K562 (cell line): ENCODE data around the gene SIGMAR1. TPM values are rescaled to one million over a fixed set of nuclear protein-coding genes. Genes with fewer than 3 reads are reported as not detected.

Experiments
- ATAC-seq: fragments of 200-7000 bp; cut with Tn5 transposase; 3 replicates; pipeline ENCODE4 v1.9.1; 2020; ENCODE audit warnings: moderate library complexity
- BruUV-seq: library from RNA; stranded (reverse); fragments of 400-500 nt; replicated peaks from 2 replicates; lab custom pipeline; 2021; lab: Mats Ljungman, UMichigan
- CTCF ChIA-PET: fragments of 300-600 bp; formaldehyde crosslinking; extraction: SDS; loops from one replicate; lab custom pipeline; 2021; ENCODE audit warnings: low intra/inter-chr PET ratio; lab: Yijun Ruan, JAX
- POLR2A ChIA-PET: fragments of 300-600, 350-650 bp; sonication (Branson Sonifier 250); formaldehyde crosslinking; extraction: SDS; loops from one replicate; lab custom pipeline; 2021; ENCODE audit warnings: antibody characterized with exemption, inconsistent platforms; lab: Yijun Ruan, JAX
- DNase-seq, 4 experiments: peaks; one replicate each; pipeline versions ENCODE4 v3.0.0 to v3.0.0-alpha.2; 2011 to 2018; ENCODE audit warnings: low spot score in 3 of 4, mixed read lengths in 3 of 4; ENCODE audit errors: extremely low read depth in 1 of 4
- FAIRE-seq: peaks from 2 replicates; lab custom pipeline; 2011; peaks lifted over from hg19 to GRCh38; lab: Jason Lieb, UNC
- H2AFZ ChIP-seq: 2 replicates; pipeline ENCODE4 v1.6.0; 2011; ENCODE audit warnings: low read depth, low read length, control low read depth, inconsistent platforms
- H3K27ac ChIP-seq: fragments of 200-600 bp; 3 replicates; pipeline ENCODE4 v1.8.0; 2011; ENCODE audit warnings: low read depth, mild to moderate bottlenecking, control low read depth, inconsistent platforms, low read length, moderate library complexity, mixed read lengths; ENCODE audit errors: extremely low read depth
- H3K27me3 ChIP-seq, 2 experiments: fragments of 300-600 bp in 1 of 2; 2 replicates in 1 of 2; 3 replicates in 1 of 2; pipeline versions ENCODE4 v1.6.0 to v1.8.0; 2011; ENCODE audit warnings: inconsistent platforms in 2 of 2, low read length in 2 of 2, mild to moderate bottlenecking in 1 of 2, mixed read lengths in 1 of 2, moderate library complexity in 1 of 2; ENCODE audit not compliant: control insufficient read depth in 2 of 2, insufficient read depth in 2 of 2
- H3K36me3 ChIP-seq: fragments of 300-600 bp; 3 replicates; pipeline ENCODE4 v1.8.0; 2011; ENCODE audit warnings: mild to moderate bottlenecking, low read length, inconsistent platforms; ENCODE audit not compliant: control insufficient read depth, insufficient read depth
- H3K4me1 ChIP-seq, 2 experiments: fragments of 200-600 bp in 1 of 2; replicated peaks in 1 of 2; 2 replicates in 1 of 2; 3 replicates in 1 of 2; pipeline versions ENCODE4 v1.5.1 to v1.8.0; 2011; ENCODE audit warnings: inconsistent platforms in 2 of 2, low read length in 2 of 2, mild to moderate bottlenecking in 1 of 2, mixed read lengths in 1 of 2, moderate library complexity in 1 of 2; ENCODE audit not compliant: control insufficient read depth in 2 of 2, insufficient read depth in 2 of 2
- H3K4me2 ChIP-seq: 2 replicates; pipeline ENCODE4 v1.6.1; 2011; ENCODE audit warnings: low read length, control low read depth, inconsistent platforms, mixed read lengths; ENCODE audit not compliant: insufficient read depth
- H3K4me3 ChIP-seq: fragments of 200-600 bp; sonication (generic), shearing (Covaris generic); 2 replicates; pipeline ENCODE4 v1.5.1; 2016; ENCODE audit warnings: control low read depth, inconsistent platforms
- H3K79me2 ChIP-seq: fragments of 200-600 bp; 3 replicates; pipeline ENCODE4 v1.8.0; 2011; ENCODE audit warnings: low read length, inconsistent platforms; ENCODE audit not compliant: control insufficient read depth, insufficient read depth
- H3K9ac ChIP-seq, 2 experiments: 2 replicates each; pipeline versions ENCODE4 v1.6.0 to v1.6.1; 2011; ENCODE audit warnings: low read depth in 2 of 2, low read length in 2 of 2, control low read depth in 1 of 2, inconsistent platforms in 1 of 2, mild to moderate bottlenecking in 1 of 2, mixed read lengths in 1 of 2; ENCODE audit not compliant: insufficient read depth in 1 of 2
- H3K9me1 ChIP-seq: one replicate; pipeline ENCODE4 v1.6.0; 2011; ENCODE audit warnings: inconsistent platforms, mild to moderate bottlenecking, low read length, moderate library complexity; ENCODE audit not compliant: control insufficient read depth, insufficient read depth
- H3K9me3 ChIP-seq: replicated peaks from 2 replicates; pipeline ENCODE4 v1.5.1; 2011; ENCODE audit warnings: low read depth, low read length, inconsistent platforms; ENCODE audit not compliant: control insufficient read depth, insufficient read depth
- H4K20me1 ChIP-seq: replicated peaks from 2 replicates; pipeline ENCODE4 v1.6.1; 2011; ENCODE audit warnings: low read length, inconsistent platforms, mixed read lengths; ENCODE audit not compliant: control insufficient read depth, insufficient read depth
- CBFA2T2 ChIP-seq: fragments of 450-650 bp; conservative IDR thresholded peaks from 2 replicates; pipeline ENCODE4 v1.6.1; 2017; ENCODE audit warnings: mild to moderate bottlenecking
- DNMT1 ChIP-seq: fragments of 450-650 bp; IDR thresholded peaks from 2 replicates; pipeline ENCODE4 v1.6.1; 2016; ENCODE audit warnings: antibody characterized with exemption, mild to moderate bottlenecking
- ERF ChIP-seq: fragments of 450-650 bp; formaldehyde crosslinking; IDR thresholded peaks from 2 replicates; pipeline ENCODE4 v1.4.0; 2020; ENCODE audit warnings: mild to moderate bottlenecking, mixed read lengths
- GTF2F1 ChIP-seq: IDR thresholded peaks from 2 replicates; pipeline ENCODE4 v1.6.1; 2011; ENCODE audit warnings: low read depth, low read length, improper control_type of control experiment
- KLF1 ChIP-seq: fragments of 450-650 bp; IDR thresholded peaks from 2 replicates; pipeline ENCODE4 v1.6.1; 2016; ENCODE audit warnings: missing genetic modification characterization, missing compliant biosample characterization
- MAX ChIP-seq: sonication (generic); formaldehyde crosslinking; IDR thresholded peaks from 2 replicates; pipeline ENCODE4 v1.9.0; 2022; ENCODE audit warnings: mild to moderate bottlenecking, missing genetic modification reagents
- PKNOX1 ChIP-seq: fragments of 450-650 bp; IDR thresholded peaks from 2 replicates; pipeline ENCODE4 v1.6.1; 2016
- ZBED1 ChIP-seq: IDR thresholded peaks from 2 replicates; pipeline ENCODE4 v1.6.1; 2014
- ZNF764 ChIP-seq: fragments of 250-450 bp; sonication (Bioruptor Pico); IDR thresholded peaks from 2 replicates; pipeline ENCODE4 v1.4.0; 2020; ENCODE audit warnings: low read depth, mild to moderate bottlenecking, moderate library complexity
- WGBS: fragments of 100-300 bp; shearing (Covaris generic); methylation state at CpG from one replicate; pipeline ENCODE4 v1.1.6; 2016; ENCODE audit warnings: low coverage, mixed read lengths; ENCODE audit not compliant: insufficient coverage; ENCODE audit errors: missing lambda C conversion rate; 5-methylcytosine and 5-hydroxymethylcytosine counted together
- in situ Hi-C: fragments of 300-500 bp; cut with MboI; formaldehyde crosslinking; loops from 4 replicates; pipeline ENCODE4 v1.15.0; 2018; ENCODE audit warnings: inconsistent platforms, mixed read lengths
- intact Hi-C: fragments of 100-400 bp; cut with micrococcal nuclease; formaldehyde crosslinking; loops from 2 replicates; pipeline ENCODE4 v1.14.2; 2022
- polyA plus RNA-seq, 8 experiments: library from polyadenylated mRNA; depleted of rRNA in 4 of 8; stranded (reverse) in 5 of 8; unstranded in 3 of 8; fragments of >200 nt; fragmentation: Nextera tagmentation in 2 of 8; fragmentation: Illumina TruSeq in 1 of 8; extraction: Ambion mirVana in 2 of 8; extraction: Trizol in 1 of 8; gene quantifications; 2 replicates each; pipeline versions ENCODE4 v1.2.1 to v1.2.3, GENCODE V29; 2011 to 2014; ENCODE audit warnings: inconsistent platforms in 1 of 8, missing spikeins in 1 of 8
- total RNA-seq, 7 experiments: library from RNA; depleted of rRNA in 6 of 7; stranded (reverse); fragments of >200 nt in 6 of 7; fragmentation: Illumina TruSeq in 2 of 7; extraction: Trizol in 2 of 7; gene quantifications; 2 replicates each; pipeline versions ENCODE4 v1.2.1 to v1.2.3, GENCODE V29; 2011 to 2021; ENCODE audit warnings: low replicate concordance in 1 of 7
- TF ChIP-seq, protein P1 (sequence below), 2 experiments: fragments of 450-650 bp; conservative IDR thresholded peaks; 2 replicates each; pipeline ENCODE4 v1.6.1; 2017; ENCODE audit warnings: mild to moderate bottlenecking in 2 of 2, moderate library complexity in 2 of 2
- TF ChIP-seq, protein P2 (sequence below): IDR thresholded peaks from 2 replicates; pipeline ENCODE4 v1.6.1; 2016; ENCODE audit warnings: missing genetic modification characterization, missing compliant biosample characterization
- TF ChIP-seq, protein P3 (sequence below): sonication (generic); formaldehyde crosslinking; IDR thresholded peaks from 2 replicates; pipeline ENCODE4 v1.8.1; 2023; ENCODE audit warnings: mild to moderate bottlenecking, missing genetic modification reagents

SIGMAR1 gene
- total and polyA plus RNA-seq, 9 of the 15 experiments (the other 6 are each of a cell fraction or from before 2014, with no cell fraction given), result 6.9 to 80.0 (median 35.2) TPM

GRCh38 chr9:34686231-34686630 lies 48.6 kb upstream of the SIGMAR1 start:
- FAIRE-seq, result no peak
- no TSS peak for BruUV-seq
- TF ChIP-seq GTF2F1 (no peak), MAX (no peak), ZBED1 (no peak), KLF1 (tag) (no peak), ERF (CRISPR knock-in tag) (no peak), PKNOX1 (no peak), ZNF764 (CRISPR knock-in tag) (no peak), CBFA2T2 (no peak), DNMT1 (no peak)
- TF ChIP-seq, protein P1, sequence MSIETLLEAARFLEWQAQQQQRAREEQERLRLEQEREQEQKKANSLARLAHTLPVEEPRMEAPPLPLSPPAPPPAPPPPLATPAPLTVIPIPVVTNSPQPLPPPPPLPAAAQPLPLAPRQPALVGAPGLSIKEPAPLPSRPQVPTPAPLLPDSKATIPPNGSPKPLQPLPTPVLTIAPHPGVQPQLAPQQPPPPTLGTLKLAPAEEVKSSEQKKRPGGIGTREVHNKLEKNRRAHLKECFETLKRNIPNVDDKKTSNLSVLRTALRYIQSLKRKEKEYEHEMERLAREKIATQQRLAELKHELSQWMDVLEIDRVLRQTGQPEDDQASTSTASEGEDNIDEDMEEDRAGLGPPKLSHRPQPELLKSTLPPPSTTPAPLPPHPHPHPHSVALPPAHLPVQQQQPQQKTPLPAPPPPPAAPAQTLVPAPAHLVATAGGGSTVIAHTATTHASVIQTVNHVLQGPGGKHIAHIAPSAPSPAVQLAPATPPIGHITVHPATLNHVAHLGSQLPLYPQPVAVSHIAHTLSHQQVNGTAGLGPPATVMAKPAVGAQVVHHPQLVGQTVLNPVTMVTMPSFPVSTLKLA (conservative IDR thresholded peaks at IDR 0.05), result no peak
- TF ChIP-seq, protein P2, sequence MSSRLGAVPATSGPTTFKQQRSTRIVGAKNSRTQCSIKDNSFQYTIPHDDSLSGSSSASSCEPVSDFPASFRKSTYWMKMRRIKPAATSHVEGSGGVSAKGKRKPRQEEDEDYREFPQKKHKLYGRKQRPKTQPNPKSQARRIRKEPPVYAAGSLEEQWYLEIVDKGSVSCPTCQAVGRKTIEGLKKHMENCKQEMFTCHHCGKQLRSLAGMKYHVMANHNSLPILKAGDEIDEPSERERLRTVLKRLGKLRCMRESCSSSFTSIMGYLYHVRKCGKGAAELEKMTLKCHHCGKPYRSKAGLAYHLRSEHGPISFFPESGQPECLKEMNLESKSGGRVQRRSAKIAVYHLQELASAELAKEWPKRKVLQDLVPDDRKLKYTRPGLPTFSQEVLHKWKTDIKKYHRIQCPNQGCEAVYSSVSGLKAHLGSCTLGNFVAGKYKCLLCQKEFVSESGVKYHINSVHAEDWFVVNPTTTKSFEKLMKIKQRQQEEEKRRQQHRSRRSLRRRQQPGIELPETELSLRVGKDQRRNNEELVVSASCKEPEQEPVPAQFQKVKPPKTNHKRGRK (tag), result no peak
- TF ChIP-seq, protein P3, sequence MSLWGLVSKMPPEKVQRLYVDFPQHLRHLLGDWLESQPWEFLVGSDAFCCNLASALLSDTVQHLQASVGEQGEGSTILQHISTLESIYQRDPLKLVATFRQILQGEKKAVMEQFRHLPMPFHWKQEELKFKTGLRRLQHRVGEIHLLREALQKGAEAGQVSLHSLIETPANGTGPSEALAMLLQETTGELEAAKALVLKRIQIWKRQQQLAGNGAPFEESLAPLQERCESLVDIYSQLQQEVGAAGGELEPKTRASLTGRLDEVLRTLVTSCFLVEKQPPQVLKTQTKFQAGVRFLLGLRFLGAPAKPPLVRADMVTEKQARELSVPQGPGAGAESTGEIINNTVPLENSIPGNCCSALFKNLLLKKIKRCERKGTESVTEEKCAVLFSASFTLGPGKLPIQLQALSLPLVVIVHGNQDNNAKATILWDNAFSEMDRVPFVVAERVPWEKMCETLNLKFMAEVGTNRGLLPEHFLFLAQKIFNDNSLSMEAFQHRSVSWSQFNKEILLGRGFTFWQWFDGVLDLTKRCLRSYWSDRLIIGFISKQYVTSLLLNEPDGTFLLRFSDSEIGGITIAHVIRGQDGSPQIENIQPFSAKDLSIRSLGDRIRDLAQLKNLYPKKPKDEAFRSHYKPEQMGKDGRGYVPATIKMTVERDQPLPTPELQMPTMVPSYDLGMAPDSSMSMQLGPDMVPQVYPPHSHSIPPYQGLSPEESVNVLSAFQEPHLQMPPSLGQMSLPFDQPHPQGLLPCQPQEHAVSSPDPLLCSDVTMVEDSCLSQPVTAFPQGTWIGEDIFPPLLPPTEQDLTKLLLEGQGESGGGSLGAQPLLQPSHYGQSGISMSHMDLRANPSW, result no peak

More at GRCh38 chr9:34686231-34686630, 48.6 kb upstream of the SIGMAR1 start:
- Histone ChIP-seq H3K9ac (no peak overlapping the region), H3K4me3 (no peak overlapping the region), H2AFZ (no peak overlapping the region), H3K9me3 (no peaks in the 10 kb centered on the region), H3K9me1 (no peaks in the 10 kb centered on the region), H3K4me2 (no peak overlapping the region), H3K27ac (no peak overlapping the region), H3K4me1 (no peaks in the 10 kb centered on the region), H3K36me3 (no peaks in the 10 kb centered on the region), H3K27me3 (no peaks in the 10 kb centered on the region), H4K20me1 (no peaks in the 10 kb centered on the region), H3K79me2 (no peaks in the 10 kb centered on the region)
- ATAC-seq (no peak), DNase-seq (no peak)
- WGBS, result 30% methylated on average over 4 of the region's 5 CpGs
- in situ Hi-C loops, result no loop called here
- intact Hi-C loops, result no loop called here
- ChIA-PET CTCF (no interaction called here), POLR2A (interaction anchor here (0.6 to 1.0 kb wide), 4 partner anchors 45 to 299 kb away, joined by 3 read pairs; no protein-coding TSS in a partner anchor)
